Duodenal mucosa (tissue), 2 donors: ENCODE measurements around the gene PTPRM.

Source experiments
- H3K27ac ChIP-seq: one replicate; pipeline ENCODE4 v1.7.0; 2013; ENCODE audit warnings: low read depth, low read length
- H3K27me3 ChIP-seq, 2 donors: one replicate each; pipeline ENCODE4 v1.7.0; 2013; ENCODE audit warnings: low read length in 2 of 2, control low read depth in 1 of 2; ENCODE audit not compliant: insufficient read depth in 2 of 2, control insufficient read depth in 1 of 2
- H3K36me3 ChIP-seq, 2 donors: one replicate each; pipeline ENCODE4 v1.7.0; 2013; ENCODE audit warnings: low read length in 2 of 2, control low read depth in 1 of 2; ENCODE audit not compliant: insufficient read depth in 2 of 2, control insufficient read depth in 1 of 2
- H3K4me1 ChIP-seq, 2 donors: one replicate each; pipeline ENCODE4 v1.7.0; 2013; ENCODE audit warnings: low read length in 2 of 2, control low read depth in 1 of 2; ENCODE audit not compliant: insufficient read depth in 2 of 2, control insufficient read depth in 1 of 2
- H3K4me3 ChIP-seq, 2 donors: one replicate each; pipeline ENCODE4 v1.7.0; 2013; ENCODE audit warnings: low read length in 2 of 2, low read depth in 1 of 2
- H3K9ac ChIP-seq, 2 donors: one replicate each; pipeline ENCODE4 v1.7.0; 2013; ENCODE audit warnings: low read length in 2 of 2, low read depth in 1 of 2
- H3K9me3 ChIP-seq, 2 donors: one replicate each; pipeline ENCODE4 v1.7.0; 2013; ENCODE audit warnings: low read length in 2 of 2, control low read depth in 1 of 2; ENCODE audit not compliant: control insufficient read depth in 1 of 2

Gene PTPRM

DNA sequence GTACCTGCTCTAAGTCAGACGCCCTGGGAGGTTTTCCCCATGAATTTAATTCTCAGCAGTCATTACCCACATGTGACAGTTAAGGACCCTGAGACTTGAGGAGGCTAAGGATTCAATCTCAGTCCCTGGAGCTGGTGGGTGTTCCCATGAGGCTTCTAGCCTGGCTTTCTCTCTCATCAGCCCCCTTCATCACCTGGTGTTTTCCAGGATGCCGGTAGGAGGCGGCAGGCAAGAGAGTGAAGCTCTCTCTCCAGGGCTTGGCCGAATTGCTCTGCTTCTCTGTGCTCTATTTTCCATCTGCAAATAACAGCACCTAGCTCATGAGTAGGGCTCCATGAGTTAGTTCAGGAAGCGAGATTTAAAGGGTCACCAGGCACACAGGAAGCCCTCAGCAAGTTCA is 241.9 kb downstream of the PTPRM start:
- Histone ChIP-seq H3K27ac (no peak overlapping the region), H3K9me3 (peaks cover 0 to 1% of the 10 kb centered on the region in 2 donors)

GRCh38 chr18:7809455-7809854 is 242.3 kb downstream of the PTPRM start:
- no peaks in the 10 kb centered on the region for H3K27me3 ChIP-seq
- no peak overlapping the region for H3K27ac ChIP-seq
- H3K4me1 ChIP-seq: no peaks in the 10 kb centered on the region
- peaks cover 0 to 6% of the 10 kb centered on the region in 2 donors for H3K9me3 ChIP-seq
- no peak overlapping the region for H3K4me3 ChIP-seq
- no peaks in the 10 kb centered on the region for H3K36me3 ChIP-seq
- H3K9ac ChIP-seq: no peak overlapping the region

More for the DNA sequence above, 241.9 kb downstream of the PTPRM start:
- no peaks in the 10 kb centered on the region for H3K27me3 ChIP-seq
- no peak overlapping the region for H3K9ac ChIP-seq
- H3K4me3 ChIP-seq: no peak overlapping the region
- no peaks in the 10 kb centered on the region for H3K4me1 ChIP-seq
- H3K36me3 ChIP-seq: no peaks in the 10 kb centered on the region

DNA sequence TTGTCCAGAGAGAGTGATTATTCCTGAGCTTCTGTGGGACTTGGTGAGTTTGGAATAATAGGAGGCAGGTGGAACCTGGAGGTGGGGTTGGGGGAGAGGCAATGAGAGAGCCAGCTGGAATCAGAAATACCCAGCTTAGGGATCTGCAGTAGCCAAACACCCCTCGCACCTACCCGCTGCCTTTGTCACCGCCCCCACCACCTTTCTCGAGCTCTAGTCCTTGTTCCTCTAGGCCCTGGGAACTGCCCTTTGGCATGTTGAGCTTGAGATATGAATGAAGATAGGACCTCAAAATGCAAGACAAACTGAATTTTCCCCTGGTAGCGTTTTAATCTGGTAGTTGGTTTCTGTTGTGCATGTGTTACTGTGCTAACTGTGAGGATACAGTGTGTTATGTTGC is 242.9 kb downstream of the PTPRM start:
- no peak overlapping the region for H3K4me3 ChIP-seq
- no peaks in the 10 kb centered on the region for H3K27me3 ChIP-seq
- H3K9me3 ChIP-seq: peaks cover 3 to 11% of the 10 kb centered on the region in 2 donors
- no peaks in the 10 kb centered on the region for H3K36me3 ChIP-seq
- no peak overlapping the region for H3K9ac ChIP-seq
- H3K27ac ChIP-seq: no peak overlapping the region
- H3K4me1 ChIP-seq: no peaks in the 10 kb centered on the region

DNA sequence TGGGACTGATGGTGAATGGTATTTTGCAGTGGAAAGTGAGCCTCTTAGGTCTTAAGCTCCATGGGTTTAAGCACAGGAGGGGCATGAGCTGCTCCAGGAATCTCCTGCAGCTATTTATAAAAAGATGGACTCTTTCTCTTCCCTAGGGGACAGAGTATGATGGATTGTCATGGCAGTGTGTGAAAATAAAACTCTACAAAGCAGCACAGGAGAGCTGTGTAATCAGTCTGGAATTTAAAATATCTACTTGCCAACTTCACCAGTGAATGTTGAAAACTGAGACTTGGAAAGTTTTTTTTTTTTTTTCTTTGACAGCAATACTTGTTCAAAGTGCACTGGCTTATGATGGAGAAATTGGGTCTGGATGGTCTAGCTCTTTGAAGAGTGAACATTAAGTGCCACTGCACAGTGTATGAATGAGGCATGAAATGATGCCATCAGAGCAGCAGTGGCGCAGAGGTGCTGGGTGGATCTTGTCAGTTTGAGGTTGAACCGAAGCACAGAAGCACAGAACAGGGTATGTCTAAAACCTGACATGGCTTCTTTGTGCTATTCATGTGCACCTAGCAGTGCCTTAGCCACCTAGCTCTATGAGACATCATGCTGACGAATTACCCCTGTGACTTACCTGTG is 245.4 kb downstream of the PTPRM start:
- Histone ChIP-seq H3K4me1 (no peaks in the 10 kb centered on the region), H3K36me3 (no peaks in the 10 kb centered on the region), H3K4me3 (no peak overlapping the region), H3K9me3 (peaks cover 4 to 14% of the 10 kb centered on the region in 2 donors), H3K27ac (no peak overlapping the region), H3K9ac (no peak overlapping the region), H3K27me3 (no peaks in the 10 kb centered on the region)

GRCh38 chr18:7813131-7813530 is 246.0 kb downstream of the PTPRM start:
- Histone ChIP-seq H3K9me3 (peaks cover 4 to 14% of the 10 kb centered on the region in 2 donors), H3K9ac (no peak overlapping the region), H3K4me3 (no peak overlapping the region), H3K4me1 (no peaks in the 10 kb centered on the region), H3K27me3 (no peaks in the 10 kb centered on the region), H3K27ac (no peak overlapping the region), H3K36me3 (no peaks in the 10 kb centered on the region)

GRCh38 chr18:7814754-7815315 is 247.7 kb downstream of the PTPRM start:
- peaks cover 4 to 14% of the 10 kb centered on the region in 2 donors for H3K9me3 ChIP-seq
- no peaks in the 10 kb centered on the region for H3K4me1 ChIP-seq
- no peaks in the 10 kb centered on the region for H3K36me3 ChIP-seq
- no peak overlapping the region for H3K4me3 ChIP-seq
- no peak overlapping the region for H3K27ac ChIP-seq
- no peak overlapping the region for H3K9ac ChIP-seq
- no peaks in the 10 kb centered on the region for H3K27me3 ChIP-seq

- Histone ChIP-seq H3K4me1 (no peaks in the 10 kb centered on the region), H3K27me3 (no peaks in the 10 kb centered on the region), H3K27ac (no peak overlapping the region), H3K9me3 (peaks cover 4 to 14% of the 10 kb centered on the region in 2 donors), H3K36me3 (no peaks in the 10 kb centered on the region), H3K9ac (no peak overlapping the region), H3K4me3 (no peak overlapping the region)
Measured at GRCh38 chr18:7815787-7816186, 248.7 kb downstream of the PTPRM start.

GRCh38 chr18:7817575-7818230 is 250.6 kb downstream of the PTPRM start:
- H3K27me3 ChIP-seq: no peaks in the 10 kb centered on the region
- H3K4me3 ChIP-seq: no peak overlapping the region
- peaks cover 4 to 14% of the 10 kb centered on the region in 2 donors for H3K9me3 ChIP-seq
- H3K36me3 ChIP-seq: no peaks in the 10 kb centered on the region
- no peak overlapping the region for H3K9ac ChIP-seq
- H3K27ac ChIP-seq: no peak overlapping the region
- H3K4me1 ChIP-seq: no peaks in the 10 kb centered on the region

GRCh38 chr18:7821784-7822183 is 254.7 kb downstream of the PTPRM start:
- H3K9ac ChIP-seq: no peak overlapping the region
- no peak overlapping the region for H3K27ac ChIP-seq
- H3K4me1 ChIP-seq: peaks cover 0 to 5% of the 10 kb centered on the region in 2 donors
- H3K36me3 ChIP-seq: no peaks in the 10 kb centered on the region
- H3K4me3 ChIP-seq: no peak overlapping the region
- no peaks in the 10 kb centered on the region for H3K27me3 ChIP-seq
- H3K9me3 ChIP-seq: no peaks in the 10 kb centered on the region

DNA sequence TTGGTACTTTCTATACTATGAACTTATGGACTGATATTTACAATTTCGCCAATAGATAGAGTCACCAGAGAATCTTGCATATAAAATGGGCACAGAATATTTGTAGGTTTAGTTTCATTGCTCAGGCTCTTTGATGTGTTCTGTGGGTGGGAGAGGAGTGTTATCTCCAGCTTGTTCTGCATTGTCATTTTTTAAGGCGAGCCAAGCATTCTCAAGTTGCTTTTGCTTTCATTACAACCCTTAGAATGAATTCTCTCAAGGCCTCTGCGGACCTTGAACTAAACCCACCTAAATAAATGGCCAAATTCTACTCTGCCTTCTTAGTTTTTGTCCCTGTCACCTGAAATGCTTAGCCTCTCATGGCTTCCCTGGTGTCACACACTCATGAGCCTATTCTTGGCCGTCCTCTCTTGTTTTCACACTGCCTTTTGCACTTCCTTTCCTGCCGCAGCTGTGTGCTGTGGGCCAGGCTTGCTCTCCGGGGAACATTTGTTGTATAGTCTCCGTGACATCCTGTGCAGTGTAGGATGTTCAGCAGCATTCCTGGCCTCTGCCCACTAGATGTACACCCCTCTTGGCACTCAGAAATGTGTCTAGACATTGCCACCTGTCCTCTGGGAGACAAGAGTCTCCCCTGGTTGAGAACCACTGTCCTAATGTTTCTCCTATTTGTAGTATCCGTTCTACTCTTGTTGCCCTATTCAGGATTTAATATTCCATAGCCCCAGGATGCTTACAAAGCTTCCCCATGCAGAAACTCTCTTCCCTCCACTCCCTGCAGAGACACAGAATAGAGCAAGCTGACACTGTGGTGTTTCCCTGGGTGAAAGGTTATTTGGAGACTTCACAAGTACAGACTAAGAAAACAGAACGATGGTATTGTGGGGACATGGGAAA is 255.6 kb downstream of the PTPRM start:
- Histone ChIP-seq H3K4me3 (no peak overlapping the region), H3K36me3 (no peaks in the 10 kb centered on the region), H3K9ac (no peak overlapping the region), H3K4me1 (peaks cover 0 to 5% of the 10 kb centered on the region in 2 donors), H3K27ac (no peak overlapping the region), H3K27me3 (no peaks in the 10 kb centered on the region), H3K9me3 (no peaks in the 10 kb centered on the region)
